Measurements from ENCODE around the gene DLK1. TPM values are rescaled to one million over a fixed set of nuclear protein-coding genes. Genes with fewer than 3 reads are reported as not detected.

Gene DLK1
- total RNA-seq, 1 donor from 2014 or later: 7.2 TPM

DNA sequence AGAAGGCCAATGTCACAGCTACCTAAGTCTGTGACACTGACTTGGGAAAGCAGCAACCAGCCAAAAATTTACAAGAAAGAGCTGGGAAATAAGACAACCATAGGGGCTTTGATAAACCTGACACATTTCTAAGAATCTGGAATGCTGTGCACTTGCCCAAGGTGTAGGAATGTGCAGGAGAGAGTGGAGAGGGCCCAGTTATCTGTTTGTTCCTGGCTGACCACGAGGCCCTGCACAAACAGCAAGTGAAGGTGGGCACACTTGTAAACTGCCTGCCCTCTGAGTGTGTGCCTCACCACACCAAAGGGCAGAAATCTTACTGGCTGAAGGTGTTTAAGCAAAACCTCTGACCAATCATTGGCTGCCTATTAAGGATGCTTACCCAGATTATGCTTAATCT lies 27.3 kb downstream of the DLK1 start:
- peak in 1 of 2 donors; percentile 16 for DNase-seq (ENCODE audit: low spot score in 2 of 2)

DNA sequence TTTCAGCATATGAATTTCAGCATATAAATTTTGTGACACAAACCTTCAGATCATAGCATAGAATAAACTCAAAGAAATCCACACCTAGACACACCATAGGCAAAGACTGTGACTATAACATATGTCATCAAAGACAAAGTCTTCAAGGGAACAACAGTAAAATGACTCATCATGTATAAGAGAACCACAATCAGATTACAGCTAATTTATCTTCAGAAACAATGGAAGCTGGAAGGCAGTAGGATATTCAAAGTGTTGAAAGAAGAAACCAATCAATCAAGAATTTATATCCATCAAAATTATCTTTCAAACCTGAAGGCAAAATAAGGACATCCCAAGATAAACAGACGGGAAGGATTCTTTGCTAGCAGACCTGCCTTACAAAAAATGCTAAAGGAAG lies 29.0 kb downstream of the DLK1 start:
- DNase-seq (ENCODE audit: low spot score in 2 of 2): no peak
- intact Hi-C loops (cut with DNase I): no loop called here
- H3K27me3 ChIP-seq: no peaks in the 10 kb centered on the region
- no peak overlapping the region for H3K4me3 ChIP-seq
- no peak overlapping the region for H3K27ac ChIP-seq
- TF ChIP-seq, protein P1, sequence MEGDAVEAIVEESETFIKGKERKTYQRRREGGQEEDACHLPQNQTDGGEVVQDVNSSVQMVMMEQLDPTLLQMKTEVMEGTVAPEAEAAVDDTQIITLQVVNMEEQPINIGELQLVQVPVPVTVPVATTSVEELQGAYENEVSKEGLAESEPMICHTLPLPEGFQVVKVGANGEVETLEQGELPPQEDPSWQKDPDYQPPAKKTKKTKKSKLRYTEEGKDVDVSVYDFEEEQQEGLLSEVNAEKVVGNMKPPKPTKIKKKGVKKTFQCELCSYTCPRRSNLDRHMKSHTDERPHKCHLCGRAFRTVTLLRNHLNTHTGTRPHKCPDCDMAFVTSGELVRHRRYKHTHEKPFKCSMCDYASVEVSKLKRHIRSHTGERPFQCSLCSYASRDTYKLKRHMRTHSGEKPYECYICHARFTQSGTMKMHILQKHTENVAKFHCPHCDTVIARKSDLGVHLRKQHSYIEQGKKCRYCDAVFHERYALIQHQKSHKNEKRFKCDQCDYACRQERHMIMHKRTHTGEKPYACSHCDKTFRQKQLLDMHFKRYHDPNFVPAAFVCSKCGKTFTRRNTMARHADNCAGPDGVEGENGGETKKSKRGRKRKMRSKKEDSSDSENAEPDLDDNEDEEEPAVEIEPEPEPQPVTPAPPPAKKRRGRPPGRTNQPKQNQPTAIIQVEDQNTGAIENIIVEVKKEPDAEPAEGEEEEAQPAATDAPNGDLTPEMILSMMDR (IDR thresholded peaks at IDR 0.05): no peak
- H3K36me3 ChIP-seq: no peaks in the 10 kb centered on the region
- H3K9me3 ChIP-seq: no peaks in the 10 kb centered on the region
- H3K4me1 ChIP-seq: no peaks in the 10 kb centered on the region

More for the DNA sequence above, 27.3 kb downstream of the DLK1 start:
- Histone ChIP-seq H3K36me3 (no peaks in the 10 kb centered on the region), H3K27ac (no peak overlapping the region), H3K4me3 (no peak overlapping the region), H3K27me3 (no peaks in the 10 kb centered on the region), H3K9me3 (no peaks in the 10 kb centered on the region), H3K4me1 (no peaks in the 10 kb centered on the region)
- TF ChIP-seq, protein P1 (IDR thresholded peaks at IDR 0.05): no peak
- intact Hi-C loops (cut with DNase I): no loop called here

DNA sequence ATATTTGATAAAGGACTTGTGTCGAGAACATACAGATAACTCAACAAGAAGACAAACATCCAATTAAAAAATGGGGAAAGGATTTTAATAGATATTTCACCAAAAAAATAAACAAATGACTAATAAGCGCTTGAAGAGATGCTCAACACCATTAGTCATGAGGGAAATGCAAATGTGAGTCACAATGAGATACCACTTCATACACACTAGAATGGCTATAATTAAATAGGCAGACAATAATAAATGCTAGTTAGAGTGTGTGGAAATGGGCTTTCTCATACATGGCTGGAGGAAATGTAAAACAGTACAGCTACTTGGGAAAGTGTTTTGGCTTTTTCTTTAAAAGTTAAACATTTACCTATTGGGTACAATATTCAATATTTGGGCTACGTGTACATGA lies 34.8 kb downstream of the DLK1 start:
- TF ChIP-seq, protein P1 (IDR thresholded peaks at IDR 0.05): no peak
- intact Hi-C loops (cut with DNase I): no loop called here
- Histone ChIP-seq H3K4me1 (no peaks in the 10 kb centered on the region), H3K4me3 (no peak overlapping the region), H3K27me3 (no peaks in the 10 kb centered on the region), H3K27ac (no peak overlapping the region), H3K36me3 (no peaks in the 10 kb centered on the region), H3K9me3 (no peaks in the 10 kb centered on the region)
- DNase-seq (ENCODE audit: low spot score in 2 of 2): no peak

DNA sequence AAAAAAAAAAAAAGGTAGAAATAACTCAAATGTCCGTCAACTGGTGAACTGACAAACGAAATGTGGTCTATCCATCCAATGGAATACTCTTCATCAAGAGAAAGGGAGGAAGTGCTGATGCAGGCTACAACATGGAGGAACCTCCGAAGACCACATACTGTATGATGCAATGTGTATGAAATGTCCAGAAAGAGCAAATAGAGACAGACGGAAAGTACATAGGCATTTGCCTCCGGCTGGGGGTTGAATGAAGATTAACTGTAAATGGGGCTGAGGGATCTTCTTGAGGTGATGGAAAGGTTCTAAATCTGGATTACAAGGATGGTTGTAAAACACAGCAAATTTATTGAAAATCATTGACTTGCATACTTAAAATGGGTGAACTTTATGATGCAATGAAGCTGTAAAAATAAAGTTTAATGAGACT lies 35.4 kb downstream of the DLK1 start:
- Histone ChIP-seq H3K9me3 (no peaks in the 10 kb centered on the region), H3K27ac (no peak overlapping the region), H3K4me3 (no peak overlapping the region), H3K27me3 (no peaks in the 10 kb centered on the region), H3K4me1 (no peaks in the 10 kb centered on the region), H3K36me3 (no peaks in the 10 kb centered on the region)
- TF ChIP-seq, protein P1 (IDR thresholded peaks at IDR 0.05): no peak
- intact Hi-C loops (cut with DNase I): no loop called here
- DNase-seq (ENCODE audit: low spot score in 2 of 2): no peak

DNA sequence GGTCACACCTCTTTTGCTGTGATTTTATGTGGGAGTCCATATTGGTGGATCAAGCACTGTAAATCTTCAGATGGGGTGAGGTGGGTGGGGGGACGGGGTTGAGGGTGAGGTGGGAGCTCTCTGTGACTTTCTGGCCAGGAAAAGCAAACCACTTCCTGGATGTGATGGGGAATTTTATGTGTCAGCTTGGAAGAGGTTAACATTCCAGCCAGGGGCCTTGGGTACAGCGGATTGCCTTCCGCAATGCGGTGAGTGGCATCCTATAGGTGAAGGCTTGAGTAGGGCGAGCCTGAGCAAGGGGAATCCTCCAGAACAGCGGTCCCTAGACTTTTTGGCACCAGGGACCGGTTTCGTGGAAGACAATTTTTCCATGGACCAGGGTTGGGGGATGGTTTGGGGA lies 36.2 kb downstream of the DLK1 start:
- Histone ChIP-seq H3K36me3 (no peaks in the 10 kb centered on the region), H3K27ac (no peak overlapping the region), H3K4me3 (no peak overlapping the region), H3K4me1 (no peaks in the 10 kb centered on the region), H3K9me3 (no peaks in the 10 kb centered on the region), H3K27me3 (no peaks in the 10 kb centered on the region)
- intact Hi-C loops (cut with DNase I): no loop called here
- TF ChIP-seq, protein P1 (IDR thresholded peaks at IDR 0.05): no peak
- DNase-seq (ENCODE audit: low spot score in 2 of 2): peak in 1 of 2 donors; percentile 13

All from ascending aorta (tissue), 2 donors.